Measurements from ENCODE around the gene STRADA.

The STRADA gene

DNA sequence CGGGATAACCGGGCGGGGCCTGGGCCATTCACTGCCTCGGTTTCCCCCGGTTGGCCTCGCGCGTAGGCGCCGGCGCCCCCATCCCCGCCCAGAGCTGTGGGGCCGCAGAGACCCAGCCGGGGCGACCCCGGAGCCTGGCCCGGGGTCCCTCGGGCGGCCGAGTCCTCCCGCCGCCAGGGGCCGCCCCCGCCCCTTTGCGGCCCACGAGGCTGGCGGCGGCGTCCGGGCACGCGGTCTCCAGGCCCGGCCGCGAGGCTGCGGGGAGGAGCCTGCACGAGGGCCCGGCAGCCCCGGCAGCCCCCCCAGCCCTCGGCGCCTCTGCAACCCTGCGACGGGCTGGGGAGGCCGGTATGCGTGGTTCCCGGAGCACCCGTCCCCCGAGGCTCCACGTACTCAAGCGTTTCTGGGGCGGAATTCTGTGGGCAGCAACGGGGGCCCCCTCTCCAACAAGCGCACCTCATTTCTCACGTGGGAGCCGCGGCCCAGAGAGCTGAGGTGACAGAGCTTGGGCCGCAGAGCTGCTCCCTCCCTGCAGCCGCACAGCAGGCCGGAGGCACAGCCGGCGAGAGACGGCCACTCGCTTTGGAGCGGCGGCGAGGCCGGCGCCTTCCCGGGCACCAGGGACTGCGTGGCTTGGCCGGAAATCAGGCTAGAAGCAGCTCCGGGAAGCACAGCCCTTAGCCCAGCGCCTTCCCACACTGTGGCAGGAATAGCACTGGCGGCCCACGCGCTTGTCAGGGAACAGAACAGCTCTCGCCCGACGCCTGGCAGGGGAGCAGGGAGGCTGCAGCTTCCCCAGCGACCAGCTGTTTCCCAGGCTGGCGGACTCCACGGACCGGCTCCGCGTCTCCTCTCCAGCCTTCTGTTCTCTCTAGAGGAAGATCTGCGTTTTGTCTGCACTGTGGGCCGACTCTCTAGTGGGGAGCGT is 40.8 kb downstream of the STRADA start:
- DNase-seq: peak in 2 of 4 experiments; percentile 39 to 60

DNA sequence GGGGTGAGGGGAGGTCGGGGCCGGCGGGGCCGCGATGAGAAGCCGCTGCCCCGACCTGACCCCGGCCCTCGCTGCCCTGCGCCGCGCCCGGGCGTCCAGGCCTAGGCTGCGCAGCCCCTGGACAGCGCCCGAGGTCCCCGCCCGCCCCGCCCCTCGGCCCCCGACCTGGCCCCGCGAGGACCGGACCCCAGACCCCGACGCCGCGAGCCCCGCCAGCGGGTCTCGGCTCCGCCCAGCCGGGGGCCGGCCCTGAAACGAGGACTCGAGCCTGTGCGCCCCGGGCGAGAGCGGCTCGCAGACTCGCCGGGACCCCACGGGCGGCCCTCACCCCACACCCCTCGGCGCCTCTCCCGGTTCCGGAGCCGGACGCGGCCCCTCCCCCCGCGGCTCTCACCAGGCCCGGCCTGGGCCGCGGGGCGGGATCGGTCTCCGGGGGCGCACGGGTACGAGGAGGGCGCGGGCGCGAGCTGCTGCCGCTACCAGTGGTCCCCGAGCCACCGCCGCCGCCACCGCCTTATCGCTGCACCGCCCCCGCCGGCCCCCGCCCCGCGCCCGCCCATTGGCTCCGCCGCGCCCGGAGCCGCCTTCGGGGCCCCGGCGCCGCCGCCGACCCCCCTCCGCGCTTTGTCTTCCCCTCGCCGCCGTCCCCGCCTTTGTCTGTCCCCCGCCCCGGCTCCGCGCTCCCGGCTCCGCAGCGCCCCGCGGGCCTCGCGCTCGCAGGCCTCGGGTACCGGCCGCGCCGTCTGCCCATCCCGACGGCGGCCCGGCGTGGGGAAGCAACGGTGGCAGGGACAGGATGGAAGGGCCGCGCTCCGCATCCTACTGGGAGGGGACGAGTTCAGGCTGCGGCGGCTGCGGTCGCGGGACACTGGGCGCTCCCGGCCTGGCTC is 41.7 kb downstream of the STRADA start, which contains the start of gene LIMD2:
LIMD2 (minus strand) TSS at position 488 of the 890 bp plus-strand sequence. CDS start 827 bp downstream, outside the sequence.
- DNase-seq: peak; percentile 49 to 94 (median 76)

DNA sequence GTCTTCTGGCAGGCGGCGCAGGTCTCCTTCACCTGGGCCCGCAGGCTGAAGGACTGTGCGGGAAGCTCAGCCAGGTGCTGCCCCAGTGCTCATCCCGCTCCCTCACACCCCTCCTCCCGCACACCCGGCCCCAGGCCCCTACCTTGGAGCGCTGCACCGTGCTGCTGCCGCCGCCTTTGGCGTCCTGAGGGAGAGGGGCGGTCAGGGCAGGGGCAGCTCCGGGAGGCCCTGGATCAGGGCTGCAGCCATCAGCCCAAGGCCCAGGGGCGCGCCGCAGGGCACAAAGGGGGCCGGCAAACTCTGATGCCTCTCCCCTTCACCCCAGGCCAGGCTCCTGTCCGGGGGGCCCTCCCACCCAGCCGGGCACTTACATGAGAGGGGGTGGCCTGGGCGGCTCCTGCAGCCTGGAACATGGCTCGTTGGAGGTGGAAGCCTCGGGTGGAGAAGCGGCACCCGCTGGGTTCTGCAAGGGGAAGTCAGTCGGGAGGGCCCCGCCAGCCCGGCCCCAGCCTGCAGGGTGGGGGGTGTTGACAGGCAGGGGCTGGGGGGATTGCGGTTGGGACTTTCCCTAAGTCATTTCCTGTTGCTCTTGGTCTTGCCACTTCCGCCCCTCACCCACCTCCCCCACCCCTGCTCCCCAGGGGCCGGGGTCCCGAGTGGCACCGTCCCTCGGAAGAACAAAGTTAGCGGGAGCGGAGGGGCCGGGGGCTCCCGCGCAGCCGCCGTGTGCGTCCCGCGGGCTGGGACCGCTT is 42.5 kb downstream of the STRADA start:
- peak; percentile 42 to 91 (median 66) for DNase-seq

DNA sequence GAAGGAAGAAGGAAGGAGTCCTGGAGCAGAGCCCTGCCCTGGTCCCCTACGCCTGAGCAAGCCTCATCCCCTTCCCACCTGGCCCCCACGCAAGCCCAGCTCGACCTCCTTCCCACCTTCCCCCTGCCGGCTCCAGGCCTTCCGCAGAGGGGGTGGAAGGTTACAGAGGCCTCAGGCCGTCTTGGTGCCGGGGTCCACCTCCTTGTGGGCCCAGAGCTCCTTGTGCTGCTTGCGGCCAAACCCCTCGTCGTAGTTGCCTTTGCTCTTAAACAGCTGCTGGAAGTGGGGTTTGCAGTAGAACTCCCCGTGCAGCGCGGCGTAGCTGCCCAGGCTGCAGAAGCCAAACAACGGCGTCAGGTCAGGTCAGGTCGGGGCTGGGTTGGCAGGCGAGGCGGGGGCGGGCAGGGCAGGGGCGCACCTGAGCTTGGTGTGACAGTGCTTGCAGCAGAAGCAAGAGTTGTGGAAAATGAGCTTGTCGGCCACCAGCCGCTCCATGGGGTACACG is 43.2 kb downstream of the STRADA start:
- DNase-seq: peak in 1 of 4 experiments; percentile 41

DNA sequence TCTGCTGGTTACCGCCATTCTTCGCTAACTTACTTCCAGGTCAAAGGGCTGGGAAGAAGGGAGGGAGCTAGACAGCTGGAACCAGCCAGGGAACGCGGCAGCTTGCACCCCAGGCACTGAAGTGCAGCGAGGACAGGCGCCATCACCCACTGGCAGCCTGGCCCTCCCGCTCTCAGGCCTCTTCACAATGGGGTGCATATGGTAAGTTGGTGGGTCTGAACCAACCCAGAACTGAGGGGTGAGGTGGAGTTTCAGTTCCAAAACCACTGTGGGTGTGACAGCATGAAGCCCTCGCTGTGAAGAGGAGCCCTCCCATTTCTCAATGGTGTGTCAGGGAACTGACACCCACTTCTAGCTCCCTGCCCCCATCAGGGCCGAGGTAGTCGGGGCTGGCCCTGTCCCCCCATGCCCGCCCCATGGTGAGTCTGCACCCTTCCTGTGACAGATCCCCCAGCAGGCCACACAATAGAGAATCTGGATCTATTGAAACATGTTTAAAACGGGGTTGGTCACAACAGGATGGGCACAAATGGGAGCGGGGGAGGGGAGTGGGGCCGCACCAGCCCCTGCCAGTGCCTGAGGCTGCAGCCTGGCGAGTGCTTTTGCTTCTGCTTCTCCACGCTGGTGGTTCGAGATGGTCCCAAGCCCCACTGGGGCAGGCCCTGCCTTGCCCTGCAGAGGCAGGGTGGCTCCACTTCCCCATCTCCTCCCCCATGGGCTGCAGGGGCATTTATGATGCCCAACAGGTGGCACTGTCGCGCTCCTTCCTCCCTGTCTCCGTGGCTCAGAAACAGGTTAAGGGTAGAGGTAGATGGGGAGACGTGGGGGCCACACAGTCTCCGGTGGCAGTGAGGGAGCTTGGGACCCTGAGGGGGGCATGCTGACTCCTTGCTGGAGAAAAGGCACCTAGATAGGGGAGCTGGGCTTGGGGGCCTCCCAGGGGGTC is 44.0 kb downstream of the STRADA start:
- peak; percentile 43 to 80 (median 62) for DNase-seq

DNA sequence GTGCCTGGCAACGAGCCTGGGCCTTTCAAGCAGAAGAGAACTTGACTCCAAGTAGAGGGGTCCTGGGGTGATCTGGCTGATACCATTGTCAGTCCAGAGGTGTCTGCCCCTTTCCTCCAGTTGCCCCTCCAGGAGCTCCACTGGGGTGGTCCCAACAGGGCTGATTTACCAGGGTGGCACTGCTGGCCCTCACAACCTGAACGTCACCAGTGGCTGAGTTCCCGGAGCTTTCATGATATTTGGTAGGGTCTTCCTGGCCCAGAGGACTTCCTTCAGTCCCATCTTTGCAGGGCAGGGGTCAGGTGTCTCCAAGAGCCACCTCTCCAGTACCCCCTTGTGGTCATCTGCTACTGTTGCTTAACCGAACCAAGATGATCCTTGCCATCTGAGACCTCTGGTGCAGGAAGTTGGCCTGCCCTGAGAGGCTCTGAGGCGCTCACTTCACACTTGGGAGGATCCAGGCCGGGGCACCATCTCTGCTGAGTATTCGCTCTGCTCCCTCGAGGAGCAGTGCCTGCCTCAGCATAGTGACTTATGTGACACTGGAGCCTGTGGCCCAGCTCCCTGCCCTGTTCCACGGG is 45.1 kb downstream of the STRADA start:
- peak in 2 of 4 experiments; percentile 21 to 36 for DNase-seq

DNA sequence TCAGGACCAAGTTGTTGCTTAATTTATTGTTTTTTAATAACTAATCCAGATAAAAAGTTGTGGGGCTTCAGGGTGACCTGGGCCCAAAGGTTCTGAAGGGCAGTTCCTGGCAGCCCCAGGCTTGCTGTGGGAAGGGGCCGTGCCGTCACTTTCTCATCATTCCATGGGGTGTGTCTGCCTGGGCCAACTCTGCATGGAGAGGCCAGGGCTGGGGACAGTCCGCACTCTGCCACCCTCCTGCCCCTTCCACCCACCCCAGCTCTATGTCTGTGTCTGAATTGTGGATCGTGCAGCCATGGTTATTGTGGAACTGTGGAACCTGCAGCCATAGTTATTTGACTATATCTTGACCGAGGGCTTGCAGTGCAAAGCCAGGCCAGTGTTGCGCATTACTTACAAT is 45.7 kb downstream of the STRADA start:
- no peak for DNase-seq

DNA sequence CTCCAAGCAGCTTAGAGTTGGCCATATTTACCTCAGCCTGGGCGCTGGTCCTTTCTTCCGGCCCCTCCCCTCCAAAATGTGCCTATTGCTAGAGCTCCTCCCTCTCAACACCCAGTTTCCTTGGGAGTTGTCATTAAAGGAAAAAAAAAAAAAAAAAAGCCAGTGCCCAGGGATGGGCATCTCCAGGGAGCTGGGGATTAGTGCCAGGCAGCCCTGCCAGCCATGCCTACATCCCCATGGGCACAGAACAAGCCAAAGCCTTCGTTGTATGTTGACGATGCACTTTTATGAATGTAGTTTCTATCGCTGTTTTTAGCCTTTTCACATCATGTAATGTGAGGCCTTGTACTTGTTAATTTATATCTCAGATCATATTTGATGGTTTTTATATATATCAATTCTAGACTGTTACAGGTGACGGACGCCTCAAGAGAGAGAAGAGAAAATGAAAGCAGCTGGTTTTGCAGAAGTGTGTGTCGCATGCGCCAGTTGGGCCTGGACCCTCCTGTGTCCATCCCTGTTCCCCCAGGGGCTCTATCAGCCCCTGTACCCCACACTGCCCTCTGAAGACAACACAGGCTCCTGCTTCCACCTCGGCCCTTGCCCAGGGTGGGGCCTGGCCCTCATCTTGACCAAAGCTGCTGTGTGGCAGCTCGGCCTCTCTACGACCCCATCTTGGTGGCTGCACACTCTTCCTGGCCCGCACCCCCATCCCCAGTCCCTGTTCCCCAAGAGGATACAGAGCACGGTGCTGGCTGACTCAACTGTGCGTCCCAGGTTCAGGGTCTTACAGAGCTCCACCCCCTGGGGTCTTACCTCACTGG is 46.4 kb downstream of the STRADA start:
- DNase-seq: no peak

DNA sequence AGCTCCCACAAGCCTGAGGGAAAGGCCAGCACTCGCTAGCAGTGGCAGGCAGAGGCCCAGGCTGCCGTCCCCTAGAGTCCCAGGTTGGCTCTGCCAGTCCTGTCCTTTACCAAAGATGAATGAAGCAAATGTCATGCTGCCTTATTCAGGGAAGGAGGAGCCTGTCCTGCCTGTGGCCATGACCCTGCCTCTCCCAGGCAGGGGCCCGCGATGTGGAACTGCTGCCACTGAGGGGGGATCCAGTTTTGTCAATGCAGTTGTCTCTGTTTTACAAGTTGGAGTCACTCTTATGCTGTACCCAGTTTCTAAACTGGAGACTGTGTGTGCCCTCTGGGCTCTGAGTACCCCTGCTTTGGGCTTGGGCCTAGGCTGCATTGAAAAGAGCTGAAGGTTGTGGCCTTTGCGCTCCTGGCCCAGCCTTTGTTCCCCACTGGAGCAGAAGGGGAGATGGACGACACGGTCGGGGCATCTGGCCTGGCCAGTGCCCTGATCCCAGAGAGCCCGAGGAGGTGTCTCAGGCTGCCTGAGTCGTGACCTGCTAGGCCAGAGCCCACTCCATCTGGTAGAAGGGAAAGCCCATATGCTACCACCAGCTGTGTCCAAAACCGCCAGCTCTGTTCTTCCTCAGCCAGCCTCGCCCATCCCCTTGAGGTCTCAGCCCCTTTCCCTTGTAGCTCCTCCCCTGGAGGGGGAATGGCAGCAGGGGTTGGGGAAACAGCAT is 47.2 kb downstream of the STRADA start:
- DNase-seq: no peak

DNA sequence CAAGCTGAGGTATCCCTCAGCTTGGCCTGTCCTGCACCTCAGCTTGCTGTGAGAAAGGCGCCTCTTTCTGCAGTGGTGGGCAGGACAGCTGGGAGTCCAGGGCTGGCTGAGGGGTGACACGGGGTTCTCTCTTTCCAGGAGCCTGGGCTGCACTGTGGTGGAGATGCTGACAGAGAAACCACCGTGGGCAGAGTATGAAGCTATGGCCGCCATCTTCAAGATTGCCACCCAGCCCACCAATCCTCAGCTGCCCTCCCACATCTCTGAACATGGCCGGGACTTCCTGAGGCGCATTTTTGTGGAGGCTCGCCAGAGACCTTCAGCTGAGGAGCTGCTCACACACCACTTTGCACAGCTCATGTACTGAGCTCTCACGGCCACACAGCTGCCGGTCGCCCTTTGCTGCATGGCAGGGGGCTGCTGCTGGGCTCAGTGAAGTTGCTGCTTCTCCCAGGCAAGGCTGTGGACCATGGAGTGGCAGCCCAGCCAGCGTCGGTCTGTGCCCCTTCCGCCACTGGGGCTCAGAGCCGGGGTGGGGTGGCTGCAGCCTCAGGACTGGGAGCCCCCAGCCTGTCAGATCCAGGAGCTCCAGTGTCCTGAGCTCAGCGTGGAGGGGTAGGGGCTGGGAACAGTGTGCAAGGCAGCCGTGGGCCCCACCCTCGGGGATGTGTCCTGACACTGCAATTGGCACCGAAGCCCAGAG is 48.0 kb downstream of the STRADA start:
- DNase-seq: no peak

DNA sequence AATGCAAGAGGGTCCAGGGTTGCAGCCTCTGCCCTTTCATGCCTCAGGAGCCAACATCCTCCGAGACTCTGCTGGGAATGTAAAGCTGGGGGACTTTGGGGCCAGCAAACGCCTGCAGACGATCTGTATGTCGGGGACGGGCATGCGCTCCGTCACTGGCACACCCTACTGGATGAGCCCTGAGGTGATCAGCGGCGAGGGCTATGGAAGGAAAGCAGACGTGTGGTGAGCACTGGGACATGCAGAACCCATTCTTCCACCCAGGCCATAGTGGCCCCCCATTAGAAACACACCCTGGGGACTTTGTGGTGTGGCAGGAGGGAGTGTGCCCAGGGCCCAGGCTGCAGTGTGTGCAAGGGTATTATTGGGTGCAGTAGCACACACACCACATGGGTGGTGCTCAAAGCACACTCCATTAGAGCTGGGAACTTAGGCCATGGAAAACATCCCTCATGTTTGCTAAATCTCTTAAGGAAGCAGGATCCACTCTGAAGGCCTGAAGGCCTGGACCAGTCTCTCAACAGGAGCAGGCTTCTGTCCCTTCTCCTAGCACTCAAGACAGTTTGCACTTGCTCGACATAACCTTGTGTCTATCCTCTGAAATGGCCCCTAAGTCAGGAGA is 49.3 kb downstream of the STRADA start:
- no peak for DNase-seq

DNA sequence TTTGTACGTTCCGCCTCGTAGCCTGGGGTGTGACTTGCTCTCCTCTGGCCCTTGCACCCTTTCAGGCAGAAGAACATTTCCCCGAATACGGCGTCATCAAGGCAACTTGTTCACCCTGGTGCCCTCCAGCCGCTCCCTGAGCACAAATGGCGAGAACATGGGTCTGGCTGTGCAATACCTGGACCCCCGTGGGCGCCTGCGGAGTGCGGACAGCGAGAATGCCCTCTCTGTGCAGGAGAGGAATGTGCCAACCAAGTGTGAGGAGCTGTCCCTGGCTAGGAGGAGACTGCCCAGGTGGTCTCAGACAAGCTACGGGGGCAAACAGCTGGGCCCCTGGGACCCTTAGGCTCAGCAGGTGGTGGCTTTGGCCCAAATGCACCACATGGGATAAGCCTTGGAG is 52.1 kb downstream of the STRADA start:
- DNase-seq: no peak

DNA sequence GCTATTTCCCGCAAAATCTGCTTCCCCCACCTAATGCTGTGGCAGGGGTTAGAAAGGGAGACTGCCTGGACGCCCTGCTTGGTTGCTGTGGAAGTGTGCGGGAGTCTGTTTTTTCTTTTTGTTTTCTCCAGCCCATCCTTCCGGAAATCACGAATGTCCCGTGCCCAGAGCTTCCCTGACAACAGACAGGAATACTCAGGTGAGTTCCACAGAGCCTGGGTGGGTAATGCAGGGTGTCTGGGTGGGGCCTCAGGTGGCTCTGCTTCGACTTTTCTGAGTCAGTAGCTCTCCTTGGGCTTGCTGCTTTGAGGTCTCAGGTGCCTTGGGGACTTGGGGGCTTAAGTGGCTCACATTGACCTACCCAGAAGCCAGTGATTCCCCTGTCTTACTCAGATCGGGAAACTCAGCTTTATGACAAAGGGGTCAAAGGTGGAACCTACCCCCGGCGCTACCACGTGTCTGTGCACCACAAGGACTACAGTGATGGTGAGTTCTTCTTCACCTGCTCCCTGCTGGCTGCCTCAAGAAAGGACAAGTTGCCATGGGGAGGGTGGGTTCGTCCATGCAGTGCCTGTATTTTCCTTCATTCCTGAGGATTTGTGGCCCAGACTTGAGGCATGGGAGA is 53.1 kb downstream of the STRADA start:
- DNase-seq: no peak

DNA sequence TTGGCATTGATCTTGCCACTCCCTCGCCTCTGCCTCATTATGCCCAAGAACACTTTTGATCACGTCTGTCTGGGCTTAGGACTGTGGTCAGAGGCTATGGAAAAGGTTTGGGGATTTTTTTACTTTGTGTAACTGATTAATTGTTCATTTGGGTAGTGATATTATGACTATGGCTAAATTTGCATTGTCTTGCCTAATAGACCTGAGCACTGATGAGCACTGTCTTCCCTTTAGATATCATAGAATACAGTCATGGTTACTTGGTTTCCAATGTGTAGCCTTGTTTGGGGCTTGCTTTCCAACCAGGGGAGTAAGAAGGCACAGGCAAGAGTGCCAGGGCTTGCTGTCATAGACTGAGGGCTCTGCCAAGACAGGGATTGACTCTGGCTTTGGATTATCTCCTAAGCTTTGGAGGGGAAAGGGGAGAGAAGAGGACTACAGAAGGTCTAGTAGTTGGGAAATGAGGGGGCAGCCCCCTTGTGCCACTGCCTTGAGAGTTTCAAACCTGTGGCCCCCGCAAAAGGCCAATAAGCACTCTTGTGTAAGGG is 55.4 kb downstream of the STRADA start:
- no peak for DNase-seq

DNA sequence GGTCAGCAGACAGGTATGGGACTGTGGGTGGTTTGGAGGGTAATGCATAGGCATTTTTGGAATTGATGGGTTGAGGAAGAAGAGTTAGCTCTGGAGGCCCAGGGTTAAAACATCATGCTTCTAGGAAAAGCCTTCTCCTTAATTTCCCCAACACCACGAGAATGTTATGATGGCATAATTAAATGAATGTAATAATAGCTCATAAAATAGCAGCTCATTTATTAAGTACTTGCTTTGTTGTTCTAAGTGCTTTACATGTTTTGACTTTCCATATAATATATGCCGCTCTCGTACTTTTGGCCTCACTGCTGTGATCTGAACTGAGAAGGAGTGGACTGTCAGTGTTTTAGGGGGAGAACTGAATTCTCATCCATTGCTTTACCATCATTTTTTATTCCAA is 56.0 kb downstream of the STRADA start:
- DNase-seq: no peak

DNA sequence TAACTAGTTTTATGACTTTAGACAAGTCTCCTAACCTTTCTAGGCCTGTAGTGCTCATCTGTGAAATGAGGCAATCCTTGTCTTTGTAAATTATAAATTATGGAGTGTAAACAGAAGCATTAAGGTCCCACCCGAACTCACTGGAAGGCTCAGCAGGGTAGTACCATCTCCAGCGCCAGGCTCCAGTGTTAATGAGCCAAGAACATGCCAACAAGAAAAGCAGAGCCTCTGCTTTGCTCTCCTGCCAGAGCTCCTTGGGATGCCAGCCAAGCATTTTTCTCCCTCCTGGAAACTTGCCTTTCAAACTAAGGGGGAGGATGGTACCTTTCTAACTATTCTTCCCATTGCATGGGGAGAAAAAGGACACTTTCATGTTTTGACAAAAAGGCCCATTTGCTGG is 56.6 kb downstream of the STRADA start:
- DNase-seq: no peak

DNA sequence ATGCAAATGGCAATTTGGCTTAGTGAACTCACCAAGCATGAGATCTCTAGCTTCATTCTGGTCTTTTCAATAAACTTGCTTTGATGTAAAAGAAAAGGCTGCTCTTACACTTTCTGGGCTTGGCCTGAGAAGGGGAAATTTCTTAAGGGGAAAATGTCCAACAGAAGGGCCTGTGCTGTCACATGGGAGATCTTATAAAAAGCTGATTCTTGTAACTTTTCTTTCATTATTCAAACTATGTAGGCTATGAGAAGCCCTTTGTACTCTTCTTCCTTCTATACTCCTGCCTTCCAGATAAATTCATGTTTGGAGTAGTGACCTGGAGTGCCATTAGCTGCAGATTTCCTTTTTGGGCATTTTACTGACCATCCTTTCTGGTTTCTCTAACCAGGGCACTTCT is 58.6 kb downstream of the STRADA start:
- DNase-seq: no peak
